Fibroblast of pulmonary artery (primary cell): ENCODE data around the gene NDUFS7.
A peak's percentile ranks its signal among the peaks of the same experiment; 100 is the strongest.
"Not testable (repeated sequence)": the region's sequence is repeated elsewhere in the genome, so short reads cannot be mapped to it uniquely, and the experiment has no call there.

Source experiments
- DNase-seq: peaks from one replicate; pipeline ENCODE4 v3.0.0-alpha.2; 2010; ENCODE audit warnings: low read depth
- H3K4me3 ChIP-seq: replicated peaks from 2 replicates; pipeline ENCODE4 v1.5.1; 2011; ENCODE audit warnings: low read depth, mild to moderate bottlenecking, control low read depth, low read length, moderate library complexity
- CTCF ChIP-seq: IDR thresholded peaks from 2 replicates; pipeline ENCODE4 v1.5.1; 2011; ENCODE audit warnings: mild to moderate bottlenecking, control low read depth, low read length, inconsistent platforms; ENCODE audit errors: missing control alignments

The NDUFS7 gene

GRCh38 chr19:1416014-1416841, 32.5 kb downstream of the NDUFS7 start:
- peak; percentile 28 for DNase-seq
- TF ChIP-seq CTCF: no peak
- H3K4me3 ChIP-seq: peak overlapping the region; percentile 21

DNA sequence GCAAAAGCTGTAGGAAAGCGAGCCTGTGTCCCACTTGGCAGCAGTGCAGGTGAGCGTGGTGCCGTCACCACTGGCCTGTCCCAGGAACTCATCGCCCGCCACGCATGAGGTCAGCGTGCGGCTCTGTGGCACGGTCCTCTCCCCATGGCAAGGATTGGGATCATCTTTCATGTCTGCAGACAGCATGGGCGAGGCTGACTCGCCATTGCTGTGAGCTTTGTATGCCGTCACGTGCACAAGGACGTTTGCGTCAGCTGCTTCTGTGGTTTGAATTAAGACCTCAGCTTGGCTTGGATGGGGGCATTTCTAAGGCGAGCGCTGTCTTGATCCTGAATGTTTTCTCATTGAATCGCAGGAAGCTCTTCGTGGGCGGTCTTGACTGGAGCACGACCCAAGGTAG, 33.4 kb downstream of the NDUFS7 start:
- no peak overlapping the region for H3K4me3 ChIP-seq
- TF ChIP-seq CTCF: no peak
- DNase-seq: no peak

DNA sequence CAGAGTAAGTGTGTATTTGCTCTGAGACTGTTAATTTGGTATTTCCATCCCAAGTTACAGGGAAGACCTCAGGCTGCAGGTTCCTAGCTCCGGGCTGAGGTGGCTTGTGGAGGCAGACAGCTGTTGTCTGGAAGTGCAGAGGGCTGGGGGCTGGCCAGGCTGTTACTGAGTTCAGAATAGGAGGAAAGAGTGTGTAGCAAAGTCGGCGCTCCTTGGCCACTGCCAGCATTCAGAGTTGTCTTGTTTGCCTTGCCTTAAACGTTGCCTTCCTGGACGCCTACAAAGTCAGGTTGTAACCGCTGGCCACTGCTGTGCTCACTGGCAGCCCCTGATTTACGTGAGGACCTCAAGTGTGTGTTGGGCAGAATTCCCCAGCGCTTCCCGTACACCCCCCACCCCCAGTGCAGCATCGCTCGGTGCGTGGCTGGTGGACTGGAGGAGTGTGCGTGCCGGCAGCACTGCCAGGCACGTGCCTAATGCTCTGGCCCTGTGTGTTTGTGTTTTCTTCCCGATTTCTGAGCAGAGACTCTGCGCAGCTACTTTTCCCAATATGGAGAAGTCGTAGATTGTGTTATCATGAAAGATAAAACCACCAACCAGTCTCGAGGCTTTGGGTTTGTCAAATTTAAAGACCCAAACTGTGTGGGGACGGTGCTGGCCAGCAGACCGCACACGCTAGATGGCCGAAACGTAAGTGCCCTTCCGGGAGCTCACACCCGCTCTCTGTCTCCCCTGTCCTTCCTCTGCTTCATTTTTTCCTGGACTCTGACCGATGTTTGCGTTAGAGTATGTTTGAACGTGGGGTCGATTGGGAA, 34.2 kb downstream of the NDUFS7 start:
- no peak overlapping the region for H3K4me3 ChIP-seq
- no peak for DNase-seq
- no peak for TF ChIP-seq CTCF

GRCh38 chr19:1418496-1418775, 34.7 kb downstream of the NDUFS7 start:
- no peak for TF ChIP-seq CTCF
- no peak overlapping the region for H3K4me3 ChIP-seq
- no peak for DNase-seq

DNA sequence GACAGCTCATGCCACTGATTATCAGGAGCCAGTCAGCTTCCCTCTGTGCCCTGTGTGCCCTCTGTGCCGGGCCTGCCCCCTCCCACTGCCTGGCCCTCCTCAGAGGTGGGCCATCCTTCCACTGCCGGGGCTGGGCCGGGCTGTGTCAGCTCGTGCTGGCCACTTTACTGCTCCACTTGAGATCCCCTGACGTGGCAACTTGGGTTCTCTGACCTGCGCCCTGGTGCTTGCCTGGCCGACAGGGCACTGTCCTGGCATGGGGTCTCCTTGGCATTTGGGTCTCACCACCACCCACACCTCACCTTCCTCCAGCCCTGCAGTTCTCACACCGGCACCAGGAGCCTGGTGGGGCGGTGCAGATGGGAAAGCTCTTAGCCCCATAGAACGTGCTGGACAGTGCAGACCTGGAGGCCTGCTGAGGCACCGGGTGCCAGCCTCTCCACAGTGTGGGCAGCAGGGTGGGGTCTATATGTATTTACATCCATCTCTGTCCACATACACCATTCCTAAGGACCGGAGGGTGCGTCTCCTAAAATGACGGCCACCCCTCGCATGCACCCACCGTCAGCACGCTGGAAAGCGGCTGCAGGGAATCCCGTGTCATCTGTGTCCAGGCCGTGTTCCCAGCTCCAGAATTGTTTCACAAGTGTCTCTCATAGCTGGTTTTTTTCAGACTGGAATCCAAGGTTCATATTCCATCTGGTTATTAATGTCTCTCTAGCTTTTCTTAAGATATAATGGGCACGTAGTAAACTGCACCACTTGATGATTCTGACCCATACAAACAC, 35.4 kb downstream of the NDUFS7 start:
- no peak for TF ChIP-seq CTCF
- no peak for DNase-seq
- no peak overlapping the region for H3K4me3 ChIP-seq

DNA sequence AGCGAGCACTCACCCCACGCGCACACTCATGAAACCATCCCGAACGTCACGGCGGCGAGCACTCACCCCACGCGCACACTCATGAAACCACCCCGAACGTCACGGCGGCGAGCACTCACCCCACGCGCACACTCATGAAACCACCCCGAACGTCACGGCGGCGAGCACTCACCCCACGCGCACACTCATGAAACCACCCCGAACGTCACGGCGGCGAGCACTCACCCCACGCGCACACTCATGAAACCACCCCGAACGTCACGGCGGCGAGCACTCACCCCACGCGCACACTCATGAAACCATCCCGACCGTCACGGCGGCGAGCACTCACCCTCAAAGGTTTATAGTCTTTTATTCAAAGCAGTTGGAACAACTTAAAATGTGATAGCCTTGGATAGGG, 36.4 kb downstream of the NDUFS7 start:
- not testable (repeated sequence) for DNase-seq, H3K4me3 ChIP-seq

DNA sequence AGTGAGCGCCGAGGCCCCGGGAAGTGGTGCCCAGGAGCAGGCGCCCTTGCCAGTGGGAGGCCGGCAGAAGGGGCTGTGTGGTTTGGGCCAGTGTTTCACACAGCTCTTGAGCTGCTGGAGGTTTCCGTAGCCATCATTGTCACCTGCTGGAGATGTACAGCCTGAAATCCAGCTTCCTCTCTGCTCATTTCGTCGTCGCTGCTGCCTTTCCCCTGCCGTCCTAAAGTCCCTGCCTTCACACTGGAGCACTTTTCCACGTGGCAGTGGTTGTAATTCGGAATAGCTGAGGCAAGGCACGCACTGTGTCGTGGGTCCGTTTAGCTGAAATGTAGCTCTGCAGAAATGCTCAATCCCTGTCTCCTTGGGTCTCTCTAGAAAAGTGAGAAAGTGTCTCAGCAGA, 36.9 kb downstream of the NDUFS7 start:
- no peak for DNase-seq
- no peak for TF ChIP-seq CTCF
- no peak overlapping the region for H3K4me3 ChIP-seq
